HepG2 (cell line): ENCODE measurements around the gene SMURF2. TPM values are rescaled to one million over a fixed set of nuclear protein-coding genes. Genes with fewer than 3 reads are reported as not detected.

ENCODE experiments used
- ARHGAP35 ChIP-seq: sonication (generic); formaldehyde crosslinking; IDR thresholded peaks from 2 replicates; pipeline ENCODE4 v1.9.0; 2022; ENCODE audit warnings: mild to moderate bottlenecking, inconsistent platforms, moderate library complexity, missing genetic modification reagents, borderline replicate concordance
- ATF7 ChIP-seq, 2 experiments: fragments of 450-650 bp in 1 of 2; sonication (generic) in 1 of 2; formaldehyde crosslinking in 1 of 2; IDR thresholded peaks; 2 replicates each; pipeline versions ENCODE4 v1.4.0 to v1.6.1; 2016 to 2020; ENCODE audit warnings: antibody characterized with exemption in 1 of 2, mild to moderate bottlenecking in 1 of 2, missing genetic modification reagents in 1 of 2
- CEBPG ChIP-seq: IDR thresholded peaks from 2 replicates; pipeline ENCODE4 v1.6.1; 2016
- GMEB2 ChIP-seq: IDR thresholded peaks from 2 replicates; pipeline ENCODE4 v1.6.1; 2016; ENCODE audit warnings: missing biosample characterization, missing genetic modification reagents, low read depth
- HIVEP1 ChIP-seq: sonication (generic); formaldehyde crosslinking; IDR thresholded peaks from 2 replicates; pipeline ENCODE4 v1.4.0; 2020; ENCODE audit warnings: mild to moderate bottlenecking, missing genetic modification reagents
- IRF2 ChIP-seq: IDR thresholded peaks from 2 replicates; pipeline ENCODE4 v1.6.1; 2018; ENCODE audit warnings: missing genetic modification reagents, missing compliant biosample characterization
- JUND ChIP-seq: sonication (generic); formaldehyde crosslinking; IDR thresholded peaks from 2 replicates; pipeline ENCODE4 v1.8.0; 2022; ENCODE audit warnings: mild to moderate bottlenecking, missing genetic modification reagents
- MIER2 ChIP-seq: IDR thresholded peaks from 2 replicates; pipeline ENCODE4 v1.6.1; 2016; ENCODE audit warnings: missing biosample characterization, missing genetic modification reagents
- MIXL1 ChIP-seq: IDR thresholded peaks from 2 replicates; pipeline ENCODE4 v1.6.1; 2016
- MNT ChIP-seq: fragments of 450-650 bp; IDR thresholded peaks from 2 replicates; pipeline ENCODE4 v1.6.1; 2016
- NBN ChIP-seq: fragments of 450-650 bp; conservative IDR thresholded peaks from 2 replicates; pipeline ENCODE4 v1.6.1; 2017
- NR2F6 ChIP-seq, 2 experiments: IDR thresholded peaks; 2 replicates each; pipeline ENCODE4 v1.6.1; 2016; ENCODE audit warnings: antibody characterized with exemption in 1 of 2, mild to moderate bottlenecking in 1 of 2
- PLRG1 ChIP-seq: fragments of 450-650 bp; conservative IDR thresholded peaks from 2 replicates; pipeline ENCODE4 v1.6.1; 2016
- SIX1 ChIP-seq: sonication (generic); formaldehyde crosslinking; IDR thresholded peaks from 2 replicates; pipeline ENCODE4 v1.4.0; 2020; ENCODE audit warnings: missing genetic modification reagents, borderline replicate concordance
- SKI ChIP-seq: fragments of 450-650 bp; IDR thresholded peaks from one replicate; pipeline ENCODE4 v1.6.1; 2018; ENCODE audit warnings: mild to moderate bottlenecking; ENCODE audit not compliant: partially characterized antibody
- SMARCE1 ChIP-seq: fragments of 450-650 bp; IDR thresholded peaks from 2 replicates; pipeline ENCODE4 v1.6.1; 2017; ENCODE audit warnings: borderline replicate concordance
- SOX13 ChIP-seq, 3 experiments: fragments of 450-650 bp in 1 of 3; sonication (generic) in 1 of 3; formaldehyde crosslinking in 1 of 3; IDR thresholded peaks in 2 of 3; conservative IDR thresholded peaks in 1 of 3; 2 replicates each; pipeline versions ENCODE4 v1.5.0 to v1.6.1; 2016 to 2020; ENCODE audit warnings: antibody characterized with exemption in 1 of 3, mild to moderate bottlenecking in 1 of 3, missing compliant biosample characterization in 1 of 3, missing genetic modification reagents in 1 of 3, moderate library complexity in 1 of 3
- SRF ChIP-seq: IDR thresholded peaks from 2 replicates; pipeline ENCODE4 v1.6.1; 2011; ENCODE audit warnings: mild to moderate bottlenecking, low read depth, low read length, moderate library complexity
- TEAD3 ChIP-seq: optimal IDR thresholded peaks from 2 replicates; pipeline ENCODE3; 2016; ENCODE audit warnings: borderline replicate concordance
- ZNF101 ChIP-seq: sonication (generic); formaldehyde crosslinking; IDR thresholded peaks from 2 replicates; pipeline ENCODE4 v1.4.0; 2020; ENCODE audit warnings: mild to moderate bottlenecking, low read depth, missing genetic modification reagents, borderline replicate concordance
- ZNF512B ChIP-seq: sonication (generic); formaldehyde crosslinking; IDR thresholded peaks from 2 replicates; pipeline ENCODE4 v1.5.1; 2020; ENCODE audit warnings: missing genetic modification reagents, mild to moderate bottlenecking, borderline replicate concordance
- ZNF7 ChIP-seq: IDR thresholded peaks from 2 replicates; pipeline ENCODE4 v1.6.1; 2016; ENCODE audit warnings: missing biosample characterization, missing genetic modification reagents
- polyA plus RNA-seq, 8 experiments: library from polyadenylated mRNA; depleted of rRNA in 3 of 8; stranded (reverse) in 7 of 8; unstranded in 1 of 8; fragments of >200 nt; fragmentation: Illumina TruSeq in 4 of 8; extraction: Trizol in 4 of 8; gene quantifications; 2 replicates each; pipeline versions ENCODE4 v1.2.1 to v1.2.3, GENCODE V29; 2011 to 2016; ENCODE audit warnings: low read depth in 4 of 8, missing spikeins in 1 of 8, mixed read lengths in 1 of 8; ENCODE audit not compliant: insufficient read depth in 1 of 8
- total RNA-seq, 5 experiments: library from RNA; depleted of rRNA; stranded (reverse); fragments of >200 nt; fragmentation: Illumina TruSeq; extraction: Trizol; gene quantifications; 2 replicates each; pipeline ENCODE4 v1.2.3, GENCODE V29; 2016; ENCODE audit warnings: low read depth in 1 of 5
- TF ChIP-seq, protein P1 (sequence below): sonication (generic); formaldehyde crosslinking; IDR thresholded peaks from 2 replicates; pipeline ENCODE4 v1.4.0; 2020; ENCODE audit warnings: missing genetic modification reagents

Gene SMURF2
- total and polyA plus RNA-seq, 2 of the 13 experiments (the other 11 are each of a cell fraction or from before 2014, with no cell fraction given) = 14.9 to 24.3 TPM

DNA sequence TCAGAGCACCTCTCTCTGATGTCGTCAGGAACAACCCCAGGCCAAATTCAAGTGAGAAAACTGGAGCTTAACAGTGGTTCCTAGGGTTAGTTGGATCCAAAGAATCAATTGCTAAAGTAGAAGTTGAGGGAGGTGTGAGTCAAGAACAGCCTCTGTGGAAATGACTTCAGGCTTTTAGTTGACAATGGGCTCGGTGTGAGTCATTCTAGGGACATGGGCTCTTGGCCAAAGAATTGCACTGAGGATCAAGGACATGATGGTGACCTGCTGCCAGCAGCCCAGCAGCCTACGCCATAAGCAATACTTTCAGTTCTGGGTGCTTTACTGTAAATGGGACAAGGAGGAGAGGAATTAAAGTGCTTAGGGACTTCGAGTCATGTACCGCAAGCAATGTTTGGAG is 32.1 kb upstream of the SMURF2 start (continued):
- no peak for TF ChIP-seq SOX13 (IDR thresholded peaks at IDR 0.05)
- peak in 1 of 2 experiments; percentile 83; a peak in 2 of 4 replicates for TF ChIP-seq SOX13 (CRISPR knock-in tag; conservative IDR thresholded peaks at IDR 0.05 in 1 of 2, IDR thresholded peaks at IDR 0.05 in 1 of 2)
- TF ChIP-seq, protein P1, sequence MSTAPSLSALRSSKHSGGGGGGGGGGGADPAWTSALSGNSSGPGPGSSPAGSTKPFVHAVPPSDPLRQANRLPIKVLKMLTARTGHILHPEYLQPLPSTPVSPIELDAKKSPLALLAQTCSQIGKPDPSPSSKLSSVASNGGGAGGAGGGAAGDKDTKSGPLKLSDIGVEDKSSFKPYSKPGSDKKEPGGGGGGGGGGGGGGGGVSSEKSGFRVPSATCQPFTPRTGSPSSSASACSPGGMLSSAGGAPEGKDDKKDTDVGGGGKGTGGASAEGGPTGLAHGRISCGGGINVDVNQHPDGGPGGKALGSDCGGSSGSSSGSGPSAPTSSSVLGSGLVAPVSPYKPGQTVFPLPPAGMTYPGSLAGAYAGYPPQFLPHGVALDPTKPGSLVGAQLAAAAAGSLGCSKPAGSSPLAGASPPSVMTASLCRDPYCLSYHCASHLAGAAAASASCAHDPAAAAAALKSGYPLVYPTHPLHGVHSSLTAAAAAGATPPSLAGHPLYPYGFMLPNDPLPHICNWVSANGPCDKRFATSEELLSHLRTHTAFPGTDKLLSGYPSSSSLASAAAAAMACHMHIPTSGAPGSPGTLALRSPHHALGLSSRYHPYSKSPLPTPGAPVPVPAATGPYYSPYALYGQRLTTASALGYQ (CRISPR knock-in tag) = no peak
- no peak for TF ChIP-seq ZNF512B
- no peak for TF ChIP-seq GMEB2 (CRISPR knock-in tag)
- no peak for TF ChIP-seq SIX1 (CRISPR knock-in tag)
- no peak for TF ChIP-seq NBN
- TF ChIP-seq ARHGAP35 = no peak
- TF ChIP-seq ZNF101 = no peak
- peak; percentile 50; the same call in 1 of the 2 replicates for TF ChIP-seq IRF2 (CRISPR knock-in tag)
- peak; percentile 91 for TF ChIP-seq JUND (CRISPR knock-in tag)
- TF ChIP-seq TEAD3 (CRISPR knock-in tag) = peak; percentile 89
- peak; percentile 72 for TF ChIP-seq CEBPG
- peak; percentile 20; the same call in 1 of the 2 replicates for TF ChIP-seq MNT
- TF ChIP-seq HIVEP1 (CRISPR knock-in tag) = no peak
- peak; percentile 63 for TF ChIP-seq NR2F6 (IDR thresholded peaks at IDR 0.05)
- TF ChIP-seq NR2F6 (CRISPR knock-in tag; IDR thresholded peaks at IDR 0.05) = peak; percentile 90
- TF ChIP-seq MIER2 (CRISPR knock-in tag) = peak; percentile 55; the same call in 1 of the 2 replicates
- no peak for TF ChIP-seq SRF
- TF ChIP-seq SMARCE1 = no peak
- TF ChIP-seq ATF7 (IDR thresholded peaks at IDR 0.05) = 0 out of 2 replicates have a peak, but pooled peaks have one; percentile 9
- no peak for TF ChIP-seq ATF7 (CRISPR knock-in tag; IDR thresholded peaks at IDR 0.05)
- TF ChIP-seq ZNF7 (CRISPR knock-in tag) = no peak
- no peak for TF ChIP-seq PLRG1
- TF ChIP-seq SKI = peak; percentile 54
- TF ChIP-seq MIXL1 (CRISPR knock-in tag) = peak; percentile 68; the same call in 1 of the 2 replicates
